B cell (primary cell): Measurements from ENCODE around the gene NVL.

Source experiments
- EZH2 ChIP-seq: IDR thresholded peaks from 2 replicates; pipeline ENCODE4 v1.6.1; 2012; ENCODE audit warnings: borderline replicate concordance, low read depth, mild to moderate bottlenecking, moderate library complexity, low read length; ENCODE audit not compliant: insufficient read depth, poor library complexity, severe bottlenecking
- TF ChIP-seq, protein P1 (sequence below): fragments of 200-600 bp; IDR thresholded peaks from one replicate; pipeline ENCODE4 v1.8.0; 2022; ENCODE audit warnings: antibody characterized with exemption, mild to moderate bottlenecking

GRCh38 chr1:224301391-224301790 is 28.6 kb downstream of the NVL start:
- TF ChIP-seq, protein P1, sequence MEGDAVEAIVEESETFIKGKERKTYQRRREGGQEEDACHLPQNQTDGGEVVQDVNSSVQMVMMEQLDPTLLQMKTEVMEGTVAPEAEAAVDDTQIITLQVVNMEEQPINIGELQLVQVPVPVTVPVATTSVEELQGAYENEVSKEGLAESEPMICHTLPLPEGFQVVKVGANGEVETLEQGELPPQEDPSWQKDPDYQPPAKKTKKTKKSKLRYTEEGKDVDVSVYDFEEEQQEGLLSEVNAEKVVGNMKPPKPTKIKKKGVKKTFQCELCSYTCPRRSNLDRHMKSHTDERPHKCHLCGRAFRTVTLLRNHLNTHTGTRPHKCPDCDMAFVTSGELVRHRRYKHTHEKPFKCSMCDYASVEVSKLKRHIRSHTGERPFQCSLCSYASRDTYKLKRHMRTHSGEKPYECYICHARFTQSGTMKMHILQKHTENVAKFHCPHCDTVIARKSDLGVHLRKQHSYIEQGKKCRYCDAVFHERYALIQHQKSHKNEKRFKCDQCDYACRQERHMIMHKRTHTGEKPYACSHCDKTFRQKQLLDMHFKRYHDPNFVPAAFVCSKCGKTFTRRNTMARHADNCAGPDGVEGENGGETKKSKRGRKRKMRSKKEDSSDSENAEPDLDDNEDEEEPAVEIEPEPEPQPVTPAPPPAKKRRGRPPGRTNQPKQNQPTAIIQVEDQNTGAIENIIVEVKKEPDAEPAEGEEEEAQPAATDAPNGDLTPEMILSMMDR: no peak
- no peak for TF ChIP-seq EZH2
